IMR-90 (cell line): Measurements from ENCODE around the gene MAP3K8. TPM values are rescaled to one million over a fixed set of nuclear protein-coding genes. Genes with fewer than 3 reads are reported as not detected.

ENCODE experiments used
- ATAC-seq: fragments of 200-7000 bp; cut with Tn5 transposase; 2 replicates; pipeline ENCODE4 v1.9.1; 2020; ENCODE audit warnings: low read depth, mild to moderate bottlenecking, moderate library complexity
- BruUV-seq: library from RNA; stranded (reverse); fragments of 400-500 nt; replicated peaks from 2 replicates; lab custom pipeline; 2021; lab: Mats Ljungman, UMichigan
- CTCF ChIA-PET: fragments of 300-600 bp; formaldehyde crosslinking; extraction: SDS; loops from one replicate; lab custom pipeline; 2021; ENCODE audit warnings: antibody characterized with exemption; lab: Yijun Ruan, JAX
- POLR2A ChIA-PET: fragments of 300-600 bp; sonication (Branson Sonifier 250); formaldehyde crosslinking; loops from one replicate; lab custom pipeline; 2022; ENCODE audit warnings: antibody characterized with exemption; ENCODE audit not compliant: unreplicated experiment; lab: Charles Lee
- DNase-seq: peaks from one replicate; pipeline ENCODE4 v3.0.0; 2013
- H2AFZ ChIP-seq: replicated peaks from 2 replicates; pipeline ENCODE3; 2013; ENCODE audit warnings: low read length, mild to moderate bottlenecking; ENCODE audit not compliant: poor library complexity
- H2AK5ac ChIP-seq: 2 replicates; pipeline ENCODE4 v1.6.1; 2013; ENCODE audit warnings: low read depth, low read length, inconsistent platforms
- H2AK9ac ChIP-seq: replicated peaks from 2 replicates; pipeline ENCODE3; 2013; ENCODE audit warnings: mild to moderate bottlenecking, low read depth, low read length, moderate library complexity; ENCODE audit not compliant: poor library complexity
- H2BK120ac ChIP-seq: 2 replicates; pipeline ENCODE4 v1.6.1; 2013; ENCODE audit warnings: low read depth, low read length, inconsistent platforms
- H2BK15ac ChIP-seq: 3 replicates; pipeline ENCODE4 v1.6.1; 2013; ENCODE audit warnings: low read depth, low read length, inconsistent platforms
- H2BK20ac ChIP-seq: 2 replicates; pipeline ENCODE4 v1.6.1; 2013; ENCODE audit warnings: low read depth, mild to moderate bottlenecking, inconsistent platforms, low read length, moderate library complexity
- H2BK5ac ChIP-seq: 2 replicates; pipeline ENCODE4 v1.6.1; 2013; ENCODE audit warnings: mild to moderate bottlenecking, low read depth, low read length, inconsistent platforms; ENCODE audit not compliant: poor library complexity, severe bottlenecking
- H3K14ac ChIP-seq: replicated peaks from 2 replicates; pipeline ENCODE4 v1.6.1; 2013; ENCODE audit warnings: low read depth, low read length, inconsistent platforms
- H3K18ac ChIP-seq: 2 replicates; pipeline ENCODE4 v1.6.1; 2013; ENCODE audit warnings: low read depth, low read length, control low read depth
- H3K23ac ChIP-seq: 2 replicates; pipeline ENCODE4 v1.6.1; 2013; ENCODE audit warnings: low read depth, low read length, inconsistent platforms
- H3K27ac ChIP-seq: 2 replicates; pipeline ENCODE4 v1.5.1; 2013; ENCODE audit warnings: mild to moderate bottlenecking, control low read depth, low read length; ENCODE audit not compliant: insufficient read depth
- H3K27me3 ChIP-seq: 2 replicates; pipeline ENCODE4 v1.6.1; 2013; ENCODE audit warnings: low read length; ENCODE audit not compliant: control insufficient read depth, insufficient read depth
- H3K36me3 ChIP-seq: 2 replicates; pipeline ENCODE4 v1.6.1; 2013; ENCODE audit warnings: low read length, mixed read lengths; ENCODE audit not compliant: control insufficient read depth, insufficient read depth
- H3K4ac ChIP-seq: 2 replicates; pipeline ENCODE4 v1.6.1; 2013; ENCODE audit warnings: low read depth, low read length, inconsistent platforms
- H3K4me1 ChIP-seq: 2 replicates; pipeline ENCODE4 v1.6.1; 2013; ENCODE audit warnings: low read length, mixed read lengths; ENCODE audit not compliant: control insufficient read depth, insufficient read depth
- H3K4me2 ChIP-seq: 2 replicates; pipeline ENCODE4 v1.6.1; 2013; ENCODE audit warnings: low read depth, mild to moderate bottlenecking, control low read depth, low read length, moderate library complexity
- H3K4me3 ChIP-seq: 2 replicates; pipeline ENCODE4 v1.5.1; 2013; ENCODE audit warnings: low read depth, mild to moderate bottlenecking, control low read depth, low read length, moderate library complexity; ENCODE audit not compliant: insufficient read depth
- H3K56ac ChIP-seq: 2 replicates; pipeline ENCODE4 v1.6.1; 2013; ENCODE audit warnings: low read length, inconsistent platforms; ENCODE audit not compliant: insufficient read depth; ENCODE audit errors: extremely low read depth
- H3K79me1 ChIP-seq, 2 experiments: 2 replicates each; pipeline ENCODE4 v1.6.1; 2013; ENCODE audit warnings: low read length in 2 of 2, inconsistent platforms in 1 of 2, low read depth in 1 of 2
- H3K9ac ChIP-seq: 2 replicates; pipeline ENCODE4 v1.6.1; 2013; ENCODE audit warnings: low read depth, low read length, control low read depth
- H3K9me1 ChIP-seq: 2 replicates; pipeline ENCODE4 v1.6.1; 2013; ENCODE audit warnings: low read length, inconsistent platforms; ENCODE audit not compliant: insufficient read depth
- H3K9me3 ChIP-seq: 2 replicates; pipeline ENCODE4 v1.6.1; 2013; ENCODE audit warnings: low read length; ENCODE audit not compliant: control insufficient read depth, insufficient read depth
- H4K20me1 ChIP-seq: 2 replicates; pipeline ENCODE4 v1.6.1; 2013; ENCODE audit warnings: low read length, inconsistent platforms; ENCODE audit not compliant: insufficient read depth
- H4K5ac ChIP-seq: 2 replicates; pipeline ENCODE4 v1.6.1; 2013; ENCODE audit warnings: mild to moderate bottlenecking, low read depth, low read length, control low read depth
- H4K8ac ChIP-seq, 2 experiments: 2 replicates each; pipeline ENCODE4 v1.6.1; 2013; ENCODE audit warnings: low read depth in 2 of 2, low read length in 2 of 2, control low read depth in 1 of 2, inconsistent platforms in 1 of 2
- H4K91ac ChIP-seq: 2 replicates; pipeline ENCODE4 v1.6.1; 2013; ENCODE audit warnings: low read depth, low read length, inconsistent platforms; ENCODE audit not compliant: insufficient read depth
- FOS ChIP-seq: fragments of 150-350 bp; IDR thresholded peaks from 2 replicates; pipeline ENCODE4 v1.6.1; 2016; ENCODE audit warnings: low read depth, low read length
- WGBS, 2 experiments: methylation state at CpG; one replicate each; pipeline versions ENCODE4 v1.1.5 to v1.1.7; 2013; ENCODE audit warnings: missing lambda C conversion rate in 2 of 2; ENCODE audit not compliant: insufficient read length in 1 of 2; ENCODE audit errors: extremely low coverage in 2 of 2; 5-methylcytosine and 5-hydroxymethylcytosine counted together
- dilution Hi-C: fragments of 300-500 bp; cut with HindIII; formaldehyde crosslinking; loops from one replicate; pipeline ENCODE4 v1.14.3; 2018; ENCODE audit warnings: low sequenced_read_pairs; ENCODE audit not compliant: unreplicated experiment
- in situ Hi-C: fragments of 300-500 bp; cut with MboI; formaldehyde crosslinking; loops from 3 replicates; pipeline ENCODE4 v1.14.3; 2019; ENCODE audit warnings: low sequenced_read_pairs, inconsistent platforms, mixed read lengths
- intact Hi-C: fragments of 100-400 bp; cut with micrococcal nuclease; formaldehyde crosslinking; loops from 2 replicates; pipeline ENCODE4 v1.10.0; 2022
- polyA plus RNA-seq, 3 experiments: library from polyadenylated mRNA; depleted of rRNA; stranded (reverse); fragments of >200 nt; gene quantifications; 2 replicates each; pipeline ENCODE4 v1.2.3, GENCODE V29; 2012; ENCODE audit warnings: low replicate concordance in 1 of 3
- total RNA-seq: library from RNA; depleted of rRNA; stranded (reverse); fragments of >200 nt; gene quantifications from 2 replicates; pipeline ENCODE4 v1.2.3, GENCODE V29; 2012

MAP3K8 gene
- total and polyA plus RNA-seq, 2 of the 4 experiments (the other 2 are of a cell fraction), result 1.8 to 2.6 TPM

GRCh38 chr10:30420766-30421165, 13.2 kb upstream of the MAP3K8 start:
- Histone ChIP-seq H2BK120ac (no peak overlapping the region), H2BK15ac (no peak overlapping the region), H3K4me2 (no peak overlapping the region), H3K4me3 (no peak overlapping the region), H3K4me1 (peaks cover 10% of the 10 kb centered on the region), H2AFZ (no peak overlapping the region), H2AK9ac (no peak overlapping the region), H3K56ac (no peak overlapping the region), H3K79me1 (no peaks in the 10 kb centered on the region), H3K9ac (no peak overlapping the region), H3K9me3 (no peaks in the 10 kb centered on the region), H3K4ac (no peak overlapping the region), H2AK5ac (no peak overlapping the region), H3K14ac (no peak overlapping the region), H4K8ac (no peak overlapping the region), H4K20me1 (no peaks in the 10 kb centered on the region), H3K9me1 (peaks cover 12% of the 10 kb centered on the region), H3K27me3 (no peaks in the 10 kb centered on the region), H4K5ac (no peak overlapping the region), H2BK5ac (no peak overlapping the region), H3K36me3 (no peaks in the 10 kb centered on the region), H3K18ac (no peak overlapping the region), H4K91ac (no peak overlapping the region), H3K27ac (no peak overlapping the region), H3K23ac (no peak overlapping the region), H2BK20ac (no peak overlapping the region)
- no peak for TF ChIP-seq FOS
- no peak for DNase-seq
- intact Hi-C loops, result no loop called here
- no CpG with 5 or more reads among the region's 1 CpG for WGBS, 2 experiments
- ATAC-seq, result no peak
- in situ Hi-C loops, result no loop called here
- dilution Hi-C loops, result no loop called here
- no TSS peak for BruUV-seq
- ChIA-PET POLR2A (no interaction called here), CTCF (no interaction called here)
